ENCODE data around the gene UGT1A1. TPM values are rescaled to one million over a fixed set of nuclear protein-coding genes. Genes with fewer than 3 reads are reported as not detected.

The UGT1A1 gene
- total RNA-seq, 1 donor from 2014 or later, result not detected

DNA sequence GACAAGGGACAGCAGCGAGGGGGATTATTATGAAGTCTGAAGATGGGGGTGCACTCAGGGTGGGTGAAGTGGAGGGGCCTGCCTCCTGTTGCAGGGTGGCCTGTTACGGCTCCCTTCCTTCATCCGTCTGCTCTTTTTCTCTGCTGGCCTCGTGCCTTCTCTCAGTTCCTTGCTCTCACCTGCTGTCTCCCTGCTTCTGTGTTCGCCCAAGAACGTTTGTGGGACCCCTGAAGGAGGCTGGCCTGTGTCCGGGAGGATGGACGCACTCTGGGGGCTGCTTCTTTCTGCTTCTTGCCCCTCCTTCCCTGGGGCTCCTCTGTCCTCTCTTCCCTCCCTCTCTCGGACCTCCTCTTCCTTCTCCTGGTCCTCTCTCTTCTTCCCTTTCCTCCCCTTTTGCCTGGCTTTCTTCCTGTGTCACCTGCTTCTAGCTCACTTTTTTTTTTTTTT is 31.8 kb downstream of the UGT1A1 start:
- ATAC-seq, result no peak
- intact Hi-C loops (cut with DNase I), result no loop called here

DNA sequence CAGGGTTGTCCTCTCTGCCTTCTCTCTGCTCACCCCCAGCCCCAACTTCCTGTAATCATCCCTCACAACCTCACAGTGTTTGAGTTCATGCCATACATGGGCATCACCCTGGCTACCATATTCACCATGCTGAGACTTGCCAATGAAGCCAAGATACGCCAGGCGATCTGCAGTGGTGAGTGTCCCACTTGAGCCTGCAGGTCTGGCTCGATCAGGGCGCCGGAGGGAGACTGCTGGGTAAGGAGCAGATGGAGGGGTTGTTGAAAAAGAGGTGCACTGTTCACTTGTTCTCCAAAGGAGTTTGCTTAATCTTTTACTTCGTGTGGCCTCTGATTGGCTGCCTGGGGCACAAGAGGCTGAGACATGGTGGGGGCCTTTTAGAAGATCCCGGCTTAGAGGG is 32.6 kb downstream of the UGT1A1 start:
- intact Hi-C loops (cut with DNase I), result no loop called here
- DNase-seq (ENCODE audit: low spot score) (no peak), ATAC-seq (no peak)

More for the DNA sequence above, 31.8 kb downstream of the UGT1A1 start:
- no peak for DNase-seq (ENCODE audit: low spot score)

- no peak for DNase-seq (ENCODE audit: low spot score)
- no peak for ATAC-seq
- intact Hi-C loops (cut with DNase I), result no loop called here
These were observed 33.5 kb downstream of the UGT1A1 start for GRCh38 chr2:233793465-233794127.

- intact Hi-C loops (cut with DNase I), result no loop called here
- ATAC-seq (no peak), DNase-seq (ENCODE audit: low spot score) (no peak)
These were observed 34.1 kb downstream of the UGT1A1 start for GRCh38 chr2:233794128-233794658.

GRCh38 chr2:233795735-233796171 is 35.7 kb downstream of the UGT1A1 start:
- ATAC-seq, result peak; percentile 17
- intact Hi-C loops (cut with DNase I), result no loop called here

GRCh38 chr2:233796254-233796653 is 36.2 kb downstream of the UGT1A1 start:
- DNase-seq (ENCODE audit: low spot score), result no peak
- intact Hi-C loops (cut with DNase I), result no loop called here
- ATAC-seq, result no peak

More at GRCh38 chr2:233795735-233796171, 35.7 kb downstream of the UGT1A1 start:
- no peak for DNase-seq (ENCODE audit: low spot score)

- ATAC-seq (no peak), DNase-seq (ENCODE audit: low spot score) (peak; percentile 9)
- intact Hi-C loops (cut with DNase I), result no loop called here
These were observed 38.4 kb downstream of the UGT1A1 start for GRCh38 chr2:233798335-233799086.

- peak; percentile 30 for DNase-seq (ENCODE audit: low spot score)
- intact Hi-C loops (cut with DNase I), result no loop called here
- no peak for ATAC-seq
These were observed 39.1 kb downstream of the UGT1A1 start for GRCh38 chr2:233799087-233799665.

GRCh38 chr2:233799716-233800115 is 39.6 kb downstream of the UGT1A1 start:
- intact Hi-C loops (cut with DNase I), result no loop called here
- ATAC-seq, result no peak
- no peak for DNase-seq (ENCODE audit: low spot score)

- DNase-seq (ENCODE audit: low spot score), result no peak
- intact Hi-C loops (cut with DNase I), result no loop called here
- ATAC-seq, result no peak
These were observed 40.1 kb downstream of the UGT1A1 start for GRCh38 chr2:233800208-233800607.

GRCh38 chr2:233801357-233802131 is 41.5 kb downstream of the UGT1A1 start:
- ATAC-seq (no peak), DNase-seq (ENCODE audit: low spot score) (no peak)
- intact Hi-C loops (cut with DNase I), result no loop called here

DNA sequence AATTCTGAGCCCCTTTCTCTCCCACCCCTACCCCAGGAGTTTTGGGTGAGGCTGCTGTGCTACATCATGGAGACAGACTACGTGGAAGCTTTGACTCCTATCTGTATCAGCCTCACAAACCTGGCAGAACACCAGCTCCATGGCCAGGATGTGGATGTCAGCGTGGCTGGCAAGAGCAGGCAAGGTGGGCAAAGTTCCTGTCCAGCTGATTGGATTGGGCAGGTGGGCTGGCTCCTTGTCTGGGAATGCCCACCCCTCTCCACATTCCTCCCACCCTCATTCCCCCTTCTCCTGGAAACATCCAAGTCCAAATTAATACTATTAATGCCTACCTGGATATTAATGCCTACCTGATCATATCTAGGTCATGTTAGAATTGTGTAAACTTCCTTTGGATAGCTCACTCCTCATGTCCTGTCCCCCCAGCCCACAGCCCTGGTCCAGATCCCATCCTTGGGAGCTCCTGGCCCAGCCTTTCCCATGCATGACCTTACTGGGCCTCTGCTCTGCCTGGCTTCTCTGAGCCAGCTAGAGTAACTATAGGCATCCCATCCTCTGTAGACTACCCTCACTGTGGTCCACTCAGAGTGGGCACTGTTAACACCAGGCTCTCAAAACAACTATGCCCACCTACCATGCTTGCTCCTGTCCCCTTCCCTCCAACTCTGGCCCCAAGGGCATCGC is 42.2 kb downstream of the UGT1A1 start:
- ATAC-seq (no peak), DNase-seq (ENCODE audit: low spot score) (no peak)
- intact Hi-C loops (cut with DNase I), result no loop called here

DNA sequence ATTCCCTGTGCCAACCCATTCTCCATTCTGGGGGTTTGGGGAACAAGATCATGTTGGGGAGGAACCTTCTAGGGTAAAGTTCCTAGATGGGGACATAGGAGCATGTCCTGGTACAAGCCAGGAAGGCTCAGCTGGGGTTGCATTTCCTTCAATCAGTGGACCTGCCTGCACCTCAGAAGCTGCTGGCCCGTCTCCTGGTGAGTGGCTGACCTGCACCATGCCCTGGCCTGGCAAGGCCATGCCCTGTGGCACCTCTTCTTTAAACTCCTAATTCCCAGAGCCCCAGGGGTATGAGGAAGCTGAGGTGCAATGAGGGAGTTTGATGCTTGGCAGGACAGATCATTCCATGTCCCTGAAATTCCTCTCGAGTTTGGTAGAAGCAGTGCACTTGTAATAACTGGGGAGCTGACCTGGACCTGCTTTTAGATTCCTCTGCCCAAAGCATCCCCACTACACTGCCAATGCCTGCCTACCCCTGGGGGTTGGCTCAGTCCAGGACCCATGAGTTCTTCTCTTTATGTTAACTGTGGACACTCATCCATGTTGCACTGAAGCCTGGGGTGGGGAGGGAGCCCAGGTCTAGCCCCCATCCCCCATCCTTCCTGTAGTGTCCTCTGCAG is 43.3 kb downstream of the UGT1A1 start:
- no peak for ATAC-seq
- no peak for DNase-seq (ENCODE audit: low spot score)
- intact Hi-C loops (cut with DNase I), result no loop called here

DNA sequence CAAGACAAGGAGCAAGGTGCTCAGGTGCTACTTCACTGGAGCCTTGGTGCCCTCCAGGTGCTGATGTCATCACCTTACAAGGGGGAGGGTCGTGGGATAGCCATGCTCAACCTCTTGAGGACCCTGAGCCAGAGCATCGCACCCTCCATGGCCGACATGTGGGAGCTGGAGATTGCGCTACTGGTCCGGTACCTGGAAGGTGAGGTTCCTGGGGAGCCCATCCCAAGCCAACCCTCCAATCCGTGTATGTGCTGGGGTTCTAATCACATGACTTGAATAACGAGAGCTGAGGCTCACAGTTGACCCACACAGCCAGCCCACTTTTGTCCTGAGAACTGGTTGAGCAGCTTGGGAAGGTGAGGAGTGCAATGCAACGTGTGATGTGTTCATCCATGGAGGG is 43.9 kb downstream of the UGT1A1 start:
- ATAC-seq, result no peak
- DNase-seq (ENCODE audit: low spot score), result no peak
- intact Hi-C loops (cut with DNase I), result no loop called here

DNA sequence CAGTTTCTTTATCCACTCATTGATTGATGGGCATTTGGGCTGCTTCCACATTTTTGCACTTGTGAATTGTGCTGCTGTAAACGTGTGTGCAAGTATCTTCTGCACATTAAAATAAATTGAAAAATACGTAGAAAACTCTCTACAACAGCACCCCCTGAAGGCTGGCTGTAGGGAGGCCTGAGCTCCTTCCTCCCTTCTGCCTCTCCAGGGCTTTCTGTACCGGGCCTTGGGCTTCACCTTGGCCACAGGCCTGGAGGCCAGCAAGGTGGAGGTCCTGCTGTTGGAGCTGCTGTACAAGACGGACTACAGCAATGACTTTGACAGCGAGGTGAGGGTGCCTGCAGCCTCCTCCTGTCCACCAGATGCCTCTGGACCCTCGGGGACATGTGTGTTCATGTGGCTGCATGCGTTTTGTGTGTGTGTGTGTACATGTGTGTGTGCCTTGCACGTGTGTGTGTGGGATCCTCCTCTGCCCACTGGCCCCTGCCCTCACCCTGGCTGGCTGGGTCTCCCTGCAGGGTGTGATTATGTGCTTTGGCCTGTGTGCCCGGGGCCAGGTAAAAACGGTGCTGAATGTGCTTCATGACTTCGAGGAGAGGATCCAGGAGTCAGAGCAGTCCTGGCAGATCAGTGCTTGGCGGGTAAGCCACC is 47.3 kb downstream of the UGT1A1 start:
- DNase-seq (ENCODE audit: low spot score) (peak; percentile 41), ATAC-seq (no peak)
- intact Hi-C loops (cut with DNase I), result no loop called here

GRCh38 chr2:233807966-233808935 is 48.2 kb downstream of the UGT1A1 start:
- ATAC-seq (no peak), DNase-seq (ENCODE audit: low spot score) (peak; percentile 38)
- intact Hi-C loops (cut with DNase I), result no loop called here

GRCh38 chr2:233810385-233810784 is 50.3 kb downstream of the UGT1A1 start:
- intact Hi-C loops (cut with DNase I), result no loop called here
- no peak for ATAC-seq
- peak; percentile 5 for DNase-seq (ENCODE audit: low spot score)
